K562 (cell line): ENCODE measurements around the gene HEXIM2. TPM values are rescaled to one million over a fixed set of nuclear protein-coding genes. Genes with fewer than 3 reads are reported as not detected.

ENCODE experiments used
- CHAMP1 ChIP-seq: fragments of 450-650 bp; IDR thresholded peaks from 2 replicates; pipeline ENCODE4 v1.6.1; 2016; ENCODE audit warnings: mild to moderate bottlenecking
- FOXJ2 ChIP-seq: fragments of 200-800 bp; sonication (Bioruptor generic); IDR thresholded peaks from 2 replicates; pipeline ENCODE4 v1.6.1; 2016; ENCODE audit warnings: missing genetic modification characterization, missing compliant biosample characterization
- HBP1 ChIP-seq: fragments of 450-650 bp; formaldehyde crosslinking; IDR thresholded peaks from 2 replicates; pipeline ENCODE4 v1.4.0; 2022; ENCODE audit warnings: missing genetic modification characterization
- LCOR ChIP-seq: sonication (generic); formaldehyde crosslinking; IDR thresholded peaks from 2 replicates; pipeline ENCODE4 v1.8.0; 2022; ENCODE audit warnings: mild to moderate bottlenecking, missing genetic modification reagents
- NEUROD1 ChIP-seq: fragments of 150-350 bp; IDR thresholded peaks from 2 replicates; pipeline ENCODE4 v1.6.1; 2014; ENCODE audit warnings: borderline replicate concordance, low read length, low read depth; ENCODE audit not compliant: partially characterized antibody
- TRIM24 ChIP-seq, 2 experiments: fragments of 450-650 bp; IDR thresholded peaks; 2 replicates each; pipeline ENCODE4 v1.6.1; 2016
- ZBTB5 ChIP-seq: fragments of 450-650 bp; IDR thresholded peaks from 2 replicates; pipeline ENCODE4 v1.6.1; 2017; ENCODE audit warnings: antibody characterized with exemption
- ZMIZ1 ChIP-seq, 2 experiments: fragments of 150-350 bp in 1 of 2; IDR thresholded peaks; 2 replicates each; pipeline ENCODE4 v1.6.1; 2012 to 2016; ENCODE audit warnings: low read depth in 2 of 2, low read length in 2 of 2, mild to moderate bottlenecking in 1 of 2, moderate library complexity in 1 of 2
- ZNF263 ChIP-seq: sonication (generic); formaldehyde crosslinking; IDR thresholded peaks from 2 replicates; pipeline ENCODE4 v1.8.0; 2022; ENCODE audit warnings: mild to moderate bottlenecking, missing genetic modification reagents, borderline replicate concordance
- polyA plus RNA-seq, 8 experiments: library from polyadenylated mRNA; depleted of rRNA in 4 of 8; stranded (reverse) in 5 of 8; unstranded in 3 of 8; fragments of >200 nt; fragmentation: Nextera tagmentation in 2 of 8; fragmentation: Illumina TruSeq in 1 of 8; extraction: Ambion mirVana in 2 of 8; extraction: Trizol in 1 of 8; gene quantifications; 2 replicates each; pipeline versions ENCODE4 v1.2.1 to v1.2.3, GENCODE V29; 2011 to 2014; ENCODE audit warnings: inconsistent platforms in 1 of 8, missing spikeins in 1 of 8
- total RNA-seq, 7 experiments: library from RNA; depleted of rRNA in 6 of 7; stranded (reverse); fragments of >200 nt in 6 of 7; fragmentation: Illumina TruSeq in 2 of 7; extraction: Trizol in 2 of 7; gene quantifications; 2 replicates each; pipeline versions ENCODE4 v1.2.1 to v1.2.3, GENCODE V29; 2011 to 2021; ENCODE audit warnings: low replicate concordance in 1 of 7

Gene HEXIM2
- total and polyA plus RNA-seq, 9 of the 15 experiments (the other 6 are each of a cell fraction or from before 2014, with no cell fraction given), result 0.69 to 3.4 (median 1.1) TPM; not detected in 2

- TF ChIP-seq ZMIZ1 (IDR thresholded peaks at IDR 0.05; ENCODE audit: low read depth in 2 of 2, low read length in 2 of 2) (peak in 1 of 2 experiments; percentile 62; a peak in 2 of 4 replicates), NEUROD1 (peak; percentile 11), FOXJ2 (tag) (peak; percentile 26; the same call in 1 of the 2 replicates), TRIM24 (IDR thresholded peaks at IDR 0.05) (peak in 1 of 2 experiments; percentile 27; a peak in 1 of 4 replicates), HBP1 (CRISPR knock-in tag) (no peak), CHAMP1 (0 out of 2 replicates have a peak, but pooled peaks have one; percentile 12), ZBTB5 (0 out of 2 replicates have a peak, but pooled peaks have one; percentile 31), LCOR (CRISPR knock-in tag) (peak; percentile 68), ZNF263 (peak; percentile 90)
Observed at GRCh38 chr17:45197555-45198334, 36.1 kb downstream of the HEXIM2 start (continued).
